NOMO-1 treated with DMSO at 0.1 percent for 48 hours (cell line): Measurements from ENCODE around the gene HOXA9.

ENCODE experiments used
- DNase-seq: peaks from one replicate; lab custom pipeline; 2025; ENCODE audit not compliant: unreplicated experiment; lab: John Stamatoyannopoulos, UW

The HOXA9 gene

GRCh38 chr7:27188386-27189294 lies 23.3 kb upstream of the HOXA9 start:
- DNase-seq, result peak; percentile 66

- no peak for DNase-seq
Measured at GRCh38 chr7:27187475-27188385, 22.4 kb upstream of the HOXA9 start.

GRCh38 chr7:27186668-27187474 lies 21.5 kb upstream of the HOXA9 start:
- DNase-seq, result no peak

- DNase-seq, result no peak
Measured at GRCh38 chr7:27185854-27186667, 20.7 kb upstream of the HOXA9 start.

GRCh38 chr7:27185013-27185853 lies 19.9 kb upstream of the HOXA9 start, which contains the start of gene HOXA11:
Gene HOXA11 (minus strand): TSS chr7:27185232. CDS start chr7:27185144, 88 bp downstream.
- peak; percentile 88 for DNase-seq

GRCh38 chr7:27184337-27185012 lies 19.1 kb upstream of the HOXA9 start:
- DNase-seq, result no peak

- DNase-seq, result no peak
Measured at GRCh38 chr7:27183682-27184336, 18.5 kb upstream of the HOXA9 start.

GRCh38 chr7:27182861-27183681 lies 17.7 kb upstream of the HOXA9 start:
- DNase-seq, result no peak

- no peak for DNase-seq
Measured at GRCh38 chr7:27182285-27182841, 17.0 kb upstream of the HOXA9 start.

GRCh38 chr7:27181795-27182275 lies 16.5 kb upstream of the HOXA9 start:
- no peak for DNase-seq

- DNase-seq, result no peak
Measured at GRCh38 chr7:27180431-27181420, 15.4 kb upstream of the HOXA9 start.

GRCh38 chr7:27179503-27180430 lies 14.4 kb upstream of the HOXA9 start:
- peak; percentile 73 for DNase-seq

- no peak for DNase-seq
Measured at GRCh38 chr7:27179030-27179429, 13.7 kb upstream of the HOXA9 start.

GRCh38 chr7:27178366-27178765 lies 13.0 kb upstream of the HOXA9 start:
- no peak for DNase-seq
